Brain microvascular endothelial cell (primary cell): ENCODE data around the gene ANKH.

Source experiments
- DNase-seq: peaks from one replicate; pipeline ENCODE4 v3.0.0-alpha.2; 2020
- H3K27ac ChIP-seq: fragments of 250-450 bp; sonication (Bioruptor Pico); 2 replicates; pipeline ENCODE4 v1.5.1; 2020; ENCODE audit warnings: mild to moderate bottlenecking, moderate library complexity
- H3K27me3 ChIP-seq: fragments of 250-450 bp; sonication (Bioruptor Pico); replicated peaks from 2 replicates; pipeline ENCODE4 v1.5.1; 2020; ENCODE audit warnings: mild to moderate bottlenecking
- H3K36me3 ChIP-seq: fragments of 250-450 bp; sonication (Bioruptor Pico); replicated peaks from 2 replicates; pipeline ENCODE4 v1.5.1; 2020; ENCODE audit warnings: mild to moderate bottlenecking
- H3K4me3 ChIP-seq: 2 replicates; pipeline ENCODE4 v1.5.1; 2011; ENCODE audit warnings: low read depth, mild to moderate bottlenecking, control low read depth, low read length, moderate library complexity
- CTCF ChIP-seq: IDR thresholded peaks from 2 replicates; pipeline ENCODE4 v1.5.1; 2011; ENCODE audit warnings: low read depth, mild to moderate bottlenecking, moderate library complexity, low read length, control low read depth, inconsistent platforms; ENCODE audit errors: missing control alignments
- in situ Hi-C: cut with HindIII; loops from 2 replicates; pipeline ENCODE4 v1.10.0; 2017; ENCODE audit warnings: low sequenced_read_pairs, low pct_ligation_motif_present

The ANKH gene

GRCh38 chr5:14730881-14731280 lies 140.7 kb downstream of the ANKH start:
- TF ChIP-seq CTCF = no peak
- Histone ChIP-seq H3K4me3 (no peak overlapping the region), H3K36me3 (peaks cover 6% of the 10 kb centered on the region), H3K27me3 (no peaks in the 10 kb centered on the region), H3K27ac (no peak overlapping the region)
- no peak for DNase-seq
- in situ Hi-C loops = loop anchor here (25.0 kb wide), 1 partner anchor 281 kb away; no protein-coding TSS in a partner anchor

GRCh38 chr5:14730466-14730865 lies 141.1 kb downstream of the ANKH start:
- Histone ChIP-seq H3K27ac (no peak overlapping the region), H3K36me3 (peaks cover 6% of the 10 kb centered on the region)

GRCh38 chr5:14729448-14730385 lies 141.9 kb downstream of the ANKH start:
- Histone ChIP-seq H3K27me3 (no peaks in the 10 kb centered on the region), H3K36me3 (peaks cover 6% of the 10 kb centered on the region), H3K4me3 (no peak overlapping the region), H3K27ac (no peak overlapping the region)
- in situ Hi-C loops = loop anchor here (25.0 kb wide), 1 partner anchor 283 kb away; no protein-coding TSS in a partner anchor
- TF ChIP-seq CTCF = no peak
- DNase-seq = no peak

More at GRCh38 chr5:14730466-14730865, 141.1 kb downstream of the ANKH start:
- TF ChIP-seq CTCF = no peak
- DNase-seq = no peak
- Histone ChIP-seq H3K4me3 (no peak overlapping the region), H3K27me3 (no peaks in the 10 kb centered on the region)
- in situ Hi-C loops = loop anchor here (25.0 kb wide), 1 partner anchor 282 kb away; no protein-coding TSS in a partner anchor

- H3K27ac ChIP-seq = no peak overlapping the region
- in situ Hi-C loops = loop anchor here (25.0 kb wide), 1 partner anchor 284 kb away; no protein-coding TSS in a partner anchor
- DNase-seq = no peak
- no peak for TF ChIP-seq CTCF
- no peak overlapping the region for H3K4me3 ChIP-seq
- H3K36me3 ChIP-seq = peaks cover 6% of the 10 kb centered on the region
- H3K27me3 ChIP-seq = no peaks in the 10 kb centered on the region
These were observed 143.1 kb downstream of the ANKH start for GRCh38 chr5:14728459-14728938.

GRCh38 chr5:14727928-14728458 lies 143.6 kb downstream of the ANKH start:
- no peak for TF ChIP-seq CTCF
- peaks cover 4% of the 10 kb centered on the region for H3K36me3 ChIP-seq
- in situ Hi-C loops = loop anchor here (25.0 kb wide), 1 partner anchor 284 kb away; no protein-coding TSS in a partner anchor
- H3K27me3 ChIP-seq = no peaks in the 10 kb centered on the region
- H3K4me3 ChIP-seq = no peak overlapping the region
- H3K27ac ChIP-seq = no peak overlapping the region
- no peak for DNase-seq
